ENCODE results near the gene OSBPL1A. TPM values are rescaled to one million over a fixed set of nuclear protein-coding genes. Genes with fewer than 3 reads are reported as not detected.

The OSBPL1A gene
- polyA plus RNA-seq, 1 of the 3 experiments (the other 2 are of a cell fraction): 21.3 TPM

- TF ChIP-seq CHD2 (IDR thresholded peaks at IDR 0.05; ENCODE audit: low read length, partially characterized antibody) (no peak), RCOR1 (IDR thresholded peaks at IDR 0.05; ENCODE audit: low read length) (no peak), YY1 (IDR thresholded peaks at IDR 0.05; ENCODE audit: low read depth) (no peak), TEAD4 (IDR thresholded peaks at IDR 0.05; ENCODE audit: borderline replicate concordance, insufficient read depth) (no peak), TAF1 (IDR thresholded peaks at IDR 0.05; ENCODE audit: borderline replicate concordance, low read depth, low read length) (no peak), POLR2AphosphoS5 (IDR thresholded peaks at IDR 0.05; ENCODE audit: low read depth, low read length) (no peak), FOXJ3 (CRISPR knock-in tag; IDR thresholded peaks at IDR 0.05) (no peak), EP300 (IDR thresholded peaks at IDR 0.05; ENCODE audit: borderline replicate concordance in 1 of 2, low read depth in 1 of 2, low read length in 1 of 2) (no peak), EZH2phosphoT487 (IDR thresholded peaks at IDR 0.05; ENCODE audit: borderline replicate concordance, low read depth) (no peak), MEF2A (IDR thresholded peaks at IDR 0.05; ENCODE audit: borderline replicate concordance, low read depth) (no peak), MXI1 (IDR thresholded peaks at IDR 0.05; ENCODE audit: low read depth, low read length) (no peak)
These were observed 164.8 kb downstream of the OSBPL1A start (continued) for GRCh38 chr18:24232800-24233199.

DNA sequence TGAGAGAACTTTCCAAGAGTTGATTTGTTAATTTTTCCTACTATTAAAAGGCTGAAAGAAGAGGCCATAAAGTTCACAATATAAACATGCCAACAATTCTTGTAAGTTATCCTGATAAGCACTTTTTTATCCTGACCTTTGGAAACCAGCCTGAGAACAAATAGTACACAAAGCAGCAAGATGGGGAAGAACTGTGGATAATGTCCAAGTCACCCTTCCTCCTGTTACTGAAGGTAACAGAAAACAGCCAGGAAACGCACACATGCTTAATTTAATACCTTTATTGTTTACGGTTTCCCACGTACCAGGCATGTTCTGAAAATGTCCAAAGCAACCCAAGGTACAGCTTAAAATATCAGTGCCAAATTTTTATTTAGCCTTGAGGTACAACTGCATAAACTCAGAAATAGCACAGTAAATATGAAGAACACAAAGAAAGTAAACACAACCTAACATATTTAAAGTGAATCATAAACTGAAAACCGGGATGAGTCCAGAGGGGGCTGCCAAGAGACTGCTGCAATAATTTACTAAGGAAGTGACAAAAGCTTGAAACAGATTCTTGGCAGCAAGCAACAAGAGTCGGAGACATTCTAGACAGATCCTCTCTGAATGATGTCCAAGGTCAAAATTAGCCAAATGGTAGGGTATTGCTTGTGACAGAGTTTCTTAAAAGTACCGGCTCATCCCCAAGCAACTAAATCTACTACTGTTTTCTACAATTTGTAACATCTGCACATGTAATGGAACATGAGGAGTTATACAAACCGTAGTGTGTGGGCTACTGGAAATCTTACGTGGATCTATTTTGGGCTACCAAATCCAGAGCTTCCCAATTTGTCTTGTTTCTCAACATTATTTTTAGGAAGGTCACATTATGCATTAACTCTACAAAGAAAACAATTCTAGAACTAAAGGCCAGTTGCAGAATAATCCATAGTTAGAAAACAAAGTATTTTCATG, 165.6 kb downstream of the OSBPL1A start:
- Histone ChIP-seq H2AFZ (ENCODE audit: low read depth) (no peak overlapping the region), H3F3A (replicated peaks; ENCODE audit: insufficient read depth) (peaks cover 11% of the 10 kb centered on the region), H3K27ac (ENCODE audit: low read depth in 2 of 2, low read length in 1 of 2) (peak overlapping the region; percentile 29 to 35; a peak in 2 of 4 replicates), H3K36me3 (replicated peaks in 1 of 2; ENCODE audit: control insufficient read depth in 1 of 2, insufficient read depth in 2 of 2, low read length in 1 of 2) (peaks cover 13 to 22% of the 10 kb centered on the region in 2 experiments), H3K27me3 (ENCODE audit: insufficient read depth) (no peaks in the 10 kb centered on the region), H3K9me3 (no peaks in the 10 kb centered on the region), H3K9me2 (no peaks in the 10 kb centered on the region), H4K20me1 (ENCODE audit: insufficient read depth) (no peaks in the 10 kb centered on the region), H3K4me1 (ENCODE audit: control insufficient read depth in 1 of 2, insufficient read depth in 2 of 2, low read depth in 1 of 2, low read length in 1 of 2) (peaks cover 0 to 11% of the 10 kb centered on the region in 2 experiments; a peak in 2 of 4 replicates), H3K4me3 (ENCODE audit: low read depth in 2 of 2, low read length in 1 of 2) (no peak overlapping the region), H3K79me2 (ENCODE audit: insufficient read depth) (no peaks in the 10 kb centered on the region; the same call in 1 of the 2 replicates), H3K9ac (no peak overlapping the region), H3K4me2 (peak overlapping the region; percentile 13; the same call in 1 of the 2 replicates)
- DNase-seq: no peak
- ChIA-PET CTCF (no interaction called here), POLR2A (no interaction called here)
- whole genome bisulfite sequencing (ENCODE audit: low lambda C conversion rate): 59% methylated on average over 8 of the region's 8 CpGs
- TF ChIP-seq GATA2 (CRISPR knock-in tag; IDR thresholded peaks at IDR 0.05) (no peak), REST (IDR thresholded peaks at IDR 0.05; ENCODE audit: low read depth, low read length) (no peak), TCF12 (IDR thresholded peaks at IDR 0.05) (peak; percentile 44), CTCF (IDR thresholded peaks at IDR 0.05) (no peak), PBX3 (IDR thresholded peaks at IDR 0.05) (peak; percentile 80), RCOR1 (IDR thresholded peaks at IDR 0.05; ENCODE audit: low read length) (no peak), MXI1 (IDR thresholded peaks at IDR 0.05; ENCODE audit: low read depth, low read length) (no peak), FOXJ3 (CRISPR knock-in tag; IDR thresholded peaks at IDR 0.05) (no peak), USF2 (IDR thresholded peaks at IDR 0.05; ENCODE audit: borderline replicate concordance, low read depth, low read length) (no peak), NRF1 (IDR thresholded peaks at IDR 0.05; ENCODE audit: low read depth, low read length) (no peak), RAD21 (IDR thresholded peaks at IDR 0.05; ENCODE audit: low read length) (no peak), NFIC (IDR thresholded peaks at IDR 0.05; ENCODE audit: borderline replicate concordance) (peak; percentile 73), SIN3A (IDR thresholded peaks at IDR 0.05; ENCODE audit: borderline replicate concordance, low read depth, low read length) (no peak)
- TF ChIP-seq, protein P1, sequence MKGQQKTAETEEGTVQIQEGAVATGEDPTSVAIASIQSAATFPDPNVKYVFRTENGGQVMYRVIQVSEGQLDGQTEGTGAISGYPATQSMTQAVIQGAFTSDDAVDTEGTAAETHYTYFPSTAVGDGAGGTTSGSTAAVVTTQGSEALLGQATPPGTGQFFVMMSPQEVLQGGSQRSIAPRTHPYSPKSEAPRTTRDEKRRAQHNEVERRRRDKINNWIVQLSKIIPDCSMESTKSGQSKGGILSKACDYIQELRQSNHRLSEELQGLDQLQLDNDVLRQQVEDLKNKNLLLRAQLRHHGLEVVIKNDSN (IDR thresholded peaks at IDR 0.05; ENCODE audit: borderline replicate concordance, low read depth): no peak

Data from SK-N-SH (cell line).